ENCODE measurements around the gene IGSF21.

IGSF21 gene

GRCh38 chr1:18386591-18386990 lies 279.0 kb downstream of the IGSF21 start:
- H3K4me3 ChIP-seq (ENCODE audit: low read length), result no peak overlapping the region
- TF ChIP-seq, protein P1, sequence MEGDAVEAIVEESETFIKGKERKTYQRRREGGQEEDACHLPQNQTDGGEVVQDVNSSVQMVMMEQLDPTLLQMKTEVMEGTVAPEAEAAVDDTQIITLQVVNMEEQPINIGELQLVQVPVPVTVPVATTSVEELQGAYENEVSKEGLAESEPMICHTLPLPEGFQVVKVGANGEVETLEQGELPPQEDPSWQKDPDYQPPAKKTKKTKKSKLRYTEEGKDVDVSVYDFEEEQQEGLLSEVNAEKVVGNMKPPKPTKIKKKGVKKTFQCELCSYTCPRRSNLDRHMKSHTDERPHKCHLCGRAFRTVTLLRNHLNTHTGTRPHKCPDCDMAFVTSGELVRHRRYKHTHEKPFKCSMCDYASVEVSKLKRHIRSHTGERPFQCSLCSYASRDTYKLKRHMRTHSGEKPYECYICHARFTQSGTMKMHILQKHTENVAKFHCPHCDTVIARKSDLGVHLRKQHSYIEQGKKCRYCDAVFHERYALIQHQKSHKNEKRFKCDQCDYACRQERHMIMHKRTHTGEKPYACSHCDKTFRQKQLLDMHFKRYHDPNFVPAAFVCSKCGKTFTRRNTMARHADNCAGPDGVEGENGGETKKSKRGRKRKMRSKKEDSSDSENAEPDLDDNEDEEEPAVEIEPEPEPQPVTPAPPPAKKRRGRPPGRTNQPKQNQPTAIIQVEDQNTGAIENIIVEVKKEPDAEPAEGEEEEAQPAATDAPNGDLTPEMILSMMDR (conservative IDR thresholded peaks at IDR 0.05; ENCODE audit: low read length), result no peak
- no peak for DNase-seq (ENCODE audit: low read depth)

DNA sequence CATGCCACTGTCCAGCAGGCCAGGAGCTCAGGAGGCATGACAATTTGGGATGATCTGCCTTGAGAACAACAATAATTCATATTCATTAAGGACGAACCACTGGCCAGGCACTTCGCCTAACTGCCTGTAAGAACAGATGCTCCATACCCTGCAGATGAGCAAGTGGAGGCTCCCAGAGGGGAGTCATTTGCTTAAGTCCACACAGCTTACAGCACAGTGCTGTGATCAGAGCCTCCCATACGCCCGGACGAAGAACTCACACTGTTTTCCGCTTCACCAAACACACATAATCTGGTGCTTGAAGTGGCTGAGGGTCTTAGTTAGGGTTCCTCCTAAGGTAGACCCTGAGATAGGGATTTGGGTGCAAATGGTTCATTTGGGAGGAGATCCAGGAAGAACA lies 279.7 kb downstream of the IGSF21 start:
- H3K4me3 ChIP-seq (ENCODE audit: low read length), result no peak overlapping the region
- DNase-seq (ENCODE audit: low read depth), result no peak
- TF ChIP-seq, protein P1 (conservative IDR thresholded peaks at IDR 0.05; ENCODE audit: low read length), result no peak

GRCh38 chr1:18390953-18391352 lies 283.4 kb downstream of the IGSF21 start:
- DNase-seq (ENCODE audit: low read depth), result no peak
- no peak overlapping the region for H3K4me3 ChIP-seq (ENCODE audit: low read length)
- TF ChIP-seq, protein P1 (conservative IDR thresholded peaks at IDR 0.05; ENCODE audit: low read length), result no peak

DNA sequence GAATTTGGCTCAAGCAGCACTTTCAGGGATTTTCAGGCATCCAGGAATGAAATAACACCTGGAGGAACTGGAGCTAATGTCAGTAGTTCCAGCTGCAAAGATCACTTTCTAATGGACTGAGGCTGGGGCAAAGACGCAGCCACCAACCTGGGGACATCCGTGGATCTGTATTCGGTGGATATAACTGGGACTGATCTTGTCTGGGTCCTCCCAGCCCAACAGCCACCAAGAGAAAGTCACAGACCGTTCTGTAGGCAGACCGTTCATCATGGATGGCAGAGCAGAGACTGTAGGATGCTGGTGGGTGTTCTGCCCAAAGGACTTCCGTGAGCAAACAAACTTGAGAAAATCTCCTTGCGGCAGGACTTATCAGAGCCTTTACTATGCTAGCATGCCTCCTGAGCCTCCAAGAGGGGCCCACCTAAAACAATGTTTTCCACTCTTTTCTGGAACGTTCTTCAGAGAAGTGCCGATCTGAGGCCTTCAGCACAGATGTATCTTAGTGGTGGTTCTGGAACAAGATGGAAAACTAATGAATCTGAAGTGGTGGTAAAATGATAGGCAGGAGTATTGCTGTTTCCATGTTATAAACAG lies 287.1 kb downstream of the IGSF21 start:
- no peak for DNase-seq (ENCODE audit: low read depth)
- TF ChIP-seq, protein P1 (conservative IDR thresholded peaks at IDR 0.05; ENCODE audit: low read length), result no peak
- H3K4me3 ChIP-seq (ENCODE audit: low read length), result no peak overlapping the region

DNA sequence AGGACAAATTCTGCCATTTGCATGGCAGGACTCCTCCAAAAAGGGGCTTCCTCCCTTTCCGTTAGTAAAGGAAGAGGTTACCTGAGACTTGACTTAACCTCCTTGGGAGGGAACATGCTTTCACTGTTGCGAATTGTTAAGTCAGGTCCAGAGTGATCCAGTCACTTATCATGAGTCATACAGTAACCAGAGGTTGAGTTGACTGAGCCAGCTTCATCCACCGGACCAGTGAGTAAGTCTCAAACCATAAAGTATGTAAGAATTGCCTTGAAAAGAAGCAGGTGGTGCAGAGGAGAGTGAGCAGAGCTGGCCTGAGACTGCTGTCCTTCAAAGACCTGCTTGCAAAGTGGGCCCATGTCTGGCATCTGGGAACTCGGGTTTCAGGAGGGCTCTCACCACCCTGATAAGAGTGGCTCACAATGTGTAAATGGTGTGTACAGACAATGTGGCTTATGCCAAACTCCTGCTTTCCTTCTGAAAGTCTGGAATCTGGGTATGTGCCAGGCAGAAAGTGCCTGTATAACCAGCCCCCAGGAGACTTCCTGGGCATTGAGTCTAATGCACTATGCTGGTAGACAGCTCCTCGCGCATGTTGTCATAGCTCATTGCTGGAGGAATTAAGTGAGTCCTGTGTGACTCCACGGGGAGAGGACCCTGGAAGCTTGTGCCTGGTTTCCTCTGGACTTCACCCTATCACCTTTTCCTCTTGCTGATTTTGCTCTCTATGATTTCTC lies 288.8 kb downstream of the IGSF21 start:
- TF ChIP-seq, protein P1 (conservative IDR thresholded peaks at IDR 0.05; ENCODE audit: low read length), result no peak
- no peak overlapping the region for H3K4me3 ChIP-seq (ENCODE audit: low read length)
- no peak for DNase-seq (ENCODE audit: low read depth)

DNA sequence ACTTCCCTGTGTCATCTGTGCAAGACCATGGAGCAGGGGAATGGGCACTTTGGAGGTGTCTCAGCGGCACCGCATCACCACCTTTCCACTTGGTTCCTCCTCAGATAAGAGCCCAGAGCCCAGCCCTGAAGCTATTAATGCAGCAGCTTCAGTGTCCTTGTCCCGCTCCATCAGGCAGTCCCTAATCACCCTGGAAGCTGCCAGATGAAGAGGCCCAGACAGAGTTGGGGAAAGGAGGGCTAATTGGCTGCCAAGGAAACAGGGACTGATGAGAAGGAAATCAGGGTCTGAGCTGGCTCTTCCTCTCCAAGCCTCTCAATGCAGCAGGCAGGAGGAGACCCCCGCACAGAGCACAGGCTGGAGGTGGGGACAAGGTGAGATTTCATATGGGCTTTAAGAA lies 290.0 kb downstream of the IGSF21 start:
- no peak for DNase-seq (ENCODE audit: low read depth)

More for the DNA sequence above, 290.0 kb downstream of the IGSF21 start:
- TF ChIP-seq, protein P1 (conservative IDR thresholded peaks at IDR 0.05; ENCODE audit: low read length), result no peak
- no peak overlapping the region for H3K4me3 ChIP-seq (ENCODE audit: low read length)

Data from AG10803 (cell line).